ENCODE results near the gene RBM41.
"Not testable (repeated sequence)": the region's sequence is repeated elsewhere in the genome, so short reads cannot be mapped to it uniquely, and the experiment has no call there.

The RBM41 gene

GRCh38 chrX:107107459-107107858 is 11.2 kb downstream of the RBM41 start:
- ChIA-PET CTCF (no interaction called here), POLR2A (no interaction called here)
- no peak for TF ChIP-seq CTCF (IDR thresholded peaks at IDR 0.05; ENCODE audit: control extremely low read depth, extremely low read depth, low read depth, missing control alignments)
- no peak for DNase-seq (ENCODE audit: extremely low spot score)

GRCh38 chrX:107102980-107103379 is 15.6 kb downstream of the RBM41 start:
- ChIA-PET CTCF (no interaction called here), POLR2A (no interaction called here)
- DNase-seq (ENCODE audit: extremely low spot score), result no peak
- no peak for TF ChIP-seq CTCF (IDR thresholded peaks at IDR 0.05; ENCODE audit: control extremely low read depth, extremely low read depth, low read depth, missing control alignments)

GRCh38 chrX:107076158-107076557 is 42.5 kb downstream of the RBM41 start:
- CTCF ChIA-PET, result no interaction called here
- DNase-seq (ENCODE audit: extremely low spot score), result no peak
- POLR2A ChIA-PET, result no interaction called here
- TF ChIP-seq CTCF (IDR thresholded peaks at IDR 0.05; ENCODE audit: control extremely low read depth, extremely low read depth, low read depth, missing control alignments), result no peak

- POLR2A ChIA-PET; CTCF ChIA-PET; DNase-seq (ENCODE audit: extremely low spot score): not testable (repeated sequence)
These were observed 60.9 kb downstream of the RBM41 start for GRCh38 chrX:107057731-107058130.

- CTCF ChIA-PET, result no interaction called here
- TF ChIP-seq CTCF (IDR thresholded peaks at IDR 0.05; ENCODE audit: control extremely low read depth, extremely low read depth, low read depth, missing control alignments), result no peak
- POLR2A ChIA-PET, result no interaction called here
- no peak for DNase-seq (ENCODE audit: extremely low spot score)
These were observed 63.6 kb downstream of the RBM41 start for GRCh38 chrX:107054978-107055377.

- DNase-seq (ENCODE audit: extremely low spot score), result no peak
- POLR2A ChIA-PET, result no interaction called here
- no peak for TF ChIP-seq CTCF (IDR thresholded peaks at IDR 0.05; ENCODE audit: control extremely low read depth, extremely low read depth, low read depth, missing control alignments)
- CTCF ChIA-PET, result no interaction called here
These were observed 68.4 kb downstream of the RBM41 start for GRCh38 chrX:107050195-107050709.

GRCh38 chrX:107047622-107048021 is 71.0 kb downstream of the RBM41 start:
- ChIA-PET CTCF (no interaction called here), POLR2A (no interaction called here)
- no peak for TF ChIP-seq CTCF (IDR thresholded peaks at IDR 0.05; ENCODE audit: control extremely low read depth, extremely low read depth, low read depth, missing control alignments)
- DNase-seq (ENCODE audit: extremely low spot score), result no peak
